Measurements from ENCODE around the gene NPAS1.
"Not testable (repeated sequence)": the region's sequence is repeated elsewhere in the genome, so short reads cannot be mapped to it uniquely, and the experiment has no call there.

The NPAS1 gene

GRCh38 chr19:46990991-46991676 is 28.5 kb upstream of the NPAS1 start:
- DNase-seq, result no peak

- DNase-seq, result no peak
These were observed 26.7 kb upstream of the NPAS1 start for GRCh38 chr19:46992699-46993535.

- no peak for DNase-seq
These were observed 26.0 kb upstream of the NPAS1 start for GRCh38 chr19:46993622-46994021.

GRCh38 chr19:46994141-46994686 is 25.4 kb upstream of the NPAS1 start:
- DNase-seq, result no peak

GRCh38 chr19:46995492-46995891 is 24.1 kb upstream of the NPAS1 start:
- no peak for DNase-seq

- no peak for DNase-seq
These were observed 21.1 kb upstream of the NPAS1 start for GRCh38 chr19:46998445-46999125.

- no peak for DNase-seq
These were observed 20.3 kb upstream of the NPAS1 start for GRCh38 chr19:46999377-46999776.

GRCh38 chr19:46999878-47000277 is 19.8 kb upstream of the NPAS1 start:
- DNase-seq, result no peak

GRCh38 chr19:47000373-47000772 is 19.3 kb upstream of the NPAS1 start:
- no peak for DNase-seq

- DNase-seq, result no peak
These were observed 18.1 kb upstream of the NPAS1 start for GRCh38 chr19:47001584-47001983.

- no peak for DNase-seq
These were observed 17.4 kb upstream of the NPAS1 start for GRCh38 chr19:47002106-47002766.

- no peak for DNase-seq
These were observed 16.6 kb upstream of the NPAS1 start for GRCh38 chr19:47002853-47003610.

GRCh38 chr19:47003611-47004465 is 15.8 kb upstream of the NPAS1 start:
- DNase-seq, result no peak

GRCh38 chr19:47005164-47005641 is 14.4 kb upstream of the NPAS1 start:
- no peak for DNase-seq

- no peak for DNase-seq
These were observed 13.8 kb upstream of the NPAS1 start for GRCh38 chr19:47005873-47006272.

- no peak for DNase-seq
These were observed 13.1 kb upstream of the NPAS1 start for GRCh38 chr19:47006496-47006895.

- not testable (repeated sequence) for DNase-seq
These were observed 9.1 kb upstream of the NPAS1 start for GRCh38 chr19:47010549-47010948.

GRCh38 chr19:47012617-47013016 is 7.0 kb upstream of the NPAS1 start:
- DNase-seq, result no peak

- DNase-seq, result no peak
These were observed 6.6 kb upstream of the NPAS1 start for GRCh38 chr19:47013041-47013517.

- DNase-seq, result no peak
These were observed 714 bp upstream of the NPAS1 start for GRCh38 chr19:47018923-47019322.

Measured in NCI-H1436 treated with DMSO at 0.1 percent for 48 hours (cell line).